Coronary artery (tissue), 2 donors: ENCODE data around the gene RAP1GDS1.

ENCODE experiments used
- DNase-seq: peaks from one replicate; pipeline ENCODE4 v3.0.0-alpha.2; 2017; ENCODE audit warnings: low spot score
- H3K27ac ChIP-seq, 2 donors: fragments of 200-600 bp; sonication (generic); one replicate each; pipeline ENCODE4 v1.5.1; 2016 to 2019
- H3K4me3 ChIP-seq: fragments of 200-600 bp; sonication (generic); 2 replicates; pipeline ENCODE4 v1.5.1; 2016; ENCODE audit warnings: mild to moderate bottlenecking, moderate library complexity
- TF ChIP-seq, protein P1 (sequence below): fragments of 200-600 bp; sonication (generic); IDR thresholded peaks from one replicate; pipeline ENCODE4 v1.5.1; 2019; ENCODE audit warnings: antibody characterized with exemption

RAP1GDS1 gene

DNA sequence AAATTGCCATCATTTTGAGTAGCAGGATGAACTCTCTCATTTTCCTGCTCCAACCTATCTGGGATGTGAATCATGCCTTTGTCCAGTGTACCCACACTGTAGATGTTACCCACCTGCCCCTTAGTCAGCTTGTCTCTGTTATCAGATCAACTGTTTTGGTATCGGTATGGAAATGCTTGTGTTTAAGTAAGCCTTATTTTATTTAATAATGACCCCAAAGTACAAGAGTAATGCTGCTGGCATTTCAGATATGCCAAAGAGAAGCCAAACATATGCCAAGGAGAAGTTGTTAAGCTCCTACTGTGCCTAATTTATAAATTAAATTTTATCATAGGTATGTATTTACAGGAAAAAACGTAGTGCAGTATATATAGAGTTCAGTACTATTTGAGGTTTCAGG lies 18.6 kb upstream of the RAP1GDS1 start:
- TF ChIP-seq, protein P1, sequence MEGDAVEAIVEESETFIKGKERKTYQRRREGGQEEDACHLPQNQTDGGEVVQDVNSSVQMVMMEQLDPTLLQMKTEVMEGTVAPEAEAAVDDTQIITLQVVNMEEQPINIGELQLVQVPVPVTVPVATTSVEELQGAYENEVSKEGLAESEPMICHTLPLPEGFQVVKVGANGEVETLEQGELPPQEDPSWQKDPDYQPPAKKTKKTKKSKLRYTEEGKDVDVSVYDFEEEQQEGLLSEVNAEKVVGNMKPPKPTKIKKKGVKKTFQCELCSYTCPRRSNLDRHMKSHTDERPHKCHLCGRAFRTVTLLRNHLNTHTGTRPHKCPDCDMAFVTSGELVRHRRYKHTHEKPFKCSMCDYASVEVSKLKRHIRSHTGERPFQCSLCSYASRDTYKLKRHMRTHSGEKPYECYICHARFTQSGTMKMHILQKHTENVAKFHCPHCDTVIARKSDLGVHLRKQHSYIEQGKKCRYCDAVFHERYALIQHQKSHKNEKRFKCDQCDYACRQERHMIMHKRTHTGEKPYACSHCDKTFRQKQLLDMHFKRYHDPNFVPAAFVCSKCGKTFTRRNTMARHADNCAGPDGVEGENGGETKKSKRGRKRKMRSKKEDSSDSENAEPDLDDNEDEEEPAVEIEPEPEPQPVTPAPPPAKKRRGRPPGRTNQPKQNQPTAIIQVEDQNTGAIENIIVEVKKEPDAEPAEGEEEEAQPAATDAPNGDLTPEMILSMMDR: no peak
- no peak for DNase-seq
- no peak overlapping the region for H3K27ac ChIP-seq
- H3K4me3 ChIP-seq: no peak overlapping the region

DNA sequence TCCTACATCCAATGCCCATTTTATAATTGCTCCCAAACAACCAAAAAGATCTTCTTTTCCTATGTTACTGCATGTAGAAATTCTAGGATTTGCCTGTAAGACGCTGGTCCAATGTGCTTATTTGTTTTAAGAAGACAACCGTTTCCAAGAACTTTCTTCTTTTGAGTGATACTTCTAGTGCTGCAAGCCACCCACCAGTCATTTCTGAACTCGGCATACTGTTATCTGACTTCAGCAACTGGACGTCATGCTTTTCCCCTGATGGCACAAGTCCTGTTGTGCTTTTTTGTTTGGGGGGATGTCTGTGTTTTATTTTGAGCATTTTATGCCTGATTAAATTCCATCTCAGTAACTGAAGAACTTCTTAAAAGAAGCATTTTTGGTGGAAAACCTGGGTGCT lies 16.0 kb upstream of the RAP1GDS1 start:
- DNase-seq: no peak
- TF ChIP-seq, protein P1: no peak
- Histone ChIP-seq H3K27ac (no peak overlapping the region), H3K4me3 (no peak overlapping the region)

DNA sequence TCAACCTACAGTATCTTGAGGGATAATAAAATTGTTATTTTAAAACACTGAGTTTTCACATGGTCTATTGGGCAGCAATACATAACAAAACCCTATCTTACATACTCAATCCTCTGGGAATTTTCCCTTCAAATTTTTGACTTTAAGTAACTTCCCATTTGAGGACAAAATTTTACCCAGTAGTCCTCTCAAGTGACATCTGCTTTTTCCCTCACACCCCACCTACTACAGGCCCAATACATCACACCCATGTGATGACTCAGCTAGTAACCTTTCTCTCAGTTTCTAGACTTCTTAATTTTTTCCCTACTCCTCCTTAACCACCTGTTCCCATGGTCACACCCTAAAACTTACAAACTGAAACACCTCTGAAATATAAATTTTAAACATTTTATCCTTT lies 12.2 kb upstream of the RAP1GDS1 start:
- Histone ChIP-seq H3K4me3 (no peak overlapping the region), H3K27ac (no peak overlapping the region)
- DNase-seq: no peak
- TF ChIP-seq, protein P1: no peak

DNA sequence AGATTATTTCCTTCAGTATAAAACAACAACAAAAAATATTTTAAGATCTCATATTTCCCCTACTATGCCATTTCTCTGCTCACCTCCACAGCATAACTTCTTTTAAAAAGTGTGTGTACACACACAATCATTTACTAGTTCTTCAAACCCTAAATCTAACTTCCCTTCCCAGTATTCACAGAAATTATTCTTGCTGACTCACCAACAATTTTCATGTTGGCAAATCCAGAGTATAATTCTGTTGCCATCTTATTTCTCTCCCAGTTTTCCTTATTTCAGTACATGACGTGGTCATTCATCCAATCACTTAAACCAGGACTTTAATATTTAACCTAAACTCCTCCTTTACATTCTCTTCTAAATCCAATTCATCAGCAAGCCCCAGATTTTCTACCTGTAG lies 11.4 kb upstream of the RAP1GDS1 start:
- H3K27ac ChIP-seq: no peak overlapping the region
- TF ChIP-seq, protein P1: no peak
- H3K4me3 ChIP-seq: no peak overlapping the region
- DNase-seq: no peak

DNA sequence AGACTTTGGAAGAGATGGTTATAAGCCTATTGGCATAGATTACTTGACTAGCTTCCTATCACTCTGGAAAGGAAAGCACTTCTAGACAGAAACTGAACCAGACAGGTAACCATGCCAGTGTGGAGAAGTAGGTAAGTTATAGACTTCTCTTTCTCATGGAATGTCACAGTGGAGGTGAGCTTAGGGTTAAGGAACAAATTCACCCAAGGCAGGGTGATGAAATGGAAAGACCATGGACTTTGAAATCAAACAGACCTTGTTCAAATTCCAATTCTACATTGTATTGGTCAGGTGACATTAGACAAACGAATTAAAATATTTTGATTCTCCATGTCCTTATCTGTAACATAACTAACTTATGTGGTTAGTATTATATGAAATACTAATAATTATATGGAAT lies 7.7 kb upstream of the RAP1GDS1 start:
- H3K27ac ChIP-seq: no peak overlapping the region
- TF ChIP-seq, protein P1: no peak
- no peak for DNase-seq
- H3K4me3 ChIP-seq: no peak overlapping the region

DNA sequence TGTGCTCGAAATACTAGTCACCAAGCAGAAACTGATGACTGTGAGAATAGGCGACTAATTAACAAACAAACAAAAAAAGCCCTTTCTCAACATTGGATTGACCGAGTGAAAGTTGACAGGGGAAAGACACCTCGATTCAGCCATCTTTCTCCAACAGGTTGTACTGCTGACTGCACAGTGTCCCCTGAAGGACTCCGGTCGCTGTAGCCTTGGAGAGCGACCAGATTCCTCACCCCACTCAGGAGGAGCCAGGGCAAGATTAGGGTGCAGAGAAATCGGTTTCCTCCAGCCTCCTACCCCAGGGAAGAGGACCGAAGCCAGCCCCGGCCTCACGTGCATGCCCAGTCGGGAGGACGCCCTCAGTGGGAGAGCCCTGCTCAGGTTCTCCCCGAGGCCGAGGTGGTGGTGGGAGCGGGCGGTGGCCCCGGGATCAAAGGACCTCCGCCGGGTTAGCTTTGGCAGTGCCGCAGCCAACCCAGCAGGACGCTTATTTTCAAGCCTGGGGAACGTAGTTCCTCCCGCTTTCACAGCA lies 1.1 kb upstream of the RAP1GDS1 start:
- TF ChIP-seq, protein P1: no peak
- peak; percentile 80 for DNase-seq
- Histone ChIP-seq H3K4me3 (peak overlapping the region; percentile 81), H3K27ac (peak overlapping the region; percentile 90 to 93)

DNA sequence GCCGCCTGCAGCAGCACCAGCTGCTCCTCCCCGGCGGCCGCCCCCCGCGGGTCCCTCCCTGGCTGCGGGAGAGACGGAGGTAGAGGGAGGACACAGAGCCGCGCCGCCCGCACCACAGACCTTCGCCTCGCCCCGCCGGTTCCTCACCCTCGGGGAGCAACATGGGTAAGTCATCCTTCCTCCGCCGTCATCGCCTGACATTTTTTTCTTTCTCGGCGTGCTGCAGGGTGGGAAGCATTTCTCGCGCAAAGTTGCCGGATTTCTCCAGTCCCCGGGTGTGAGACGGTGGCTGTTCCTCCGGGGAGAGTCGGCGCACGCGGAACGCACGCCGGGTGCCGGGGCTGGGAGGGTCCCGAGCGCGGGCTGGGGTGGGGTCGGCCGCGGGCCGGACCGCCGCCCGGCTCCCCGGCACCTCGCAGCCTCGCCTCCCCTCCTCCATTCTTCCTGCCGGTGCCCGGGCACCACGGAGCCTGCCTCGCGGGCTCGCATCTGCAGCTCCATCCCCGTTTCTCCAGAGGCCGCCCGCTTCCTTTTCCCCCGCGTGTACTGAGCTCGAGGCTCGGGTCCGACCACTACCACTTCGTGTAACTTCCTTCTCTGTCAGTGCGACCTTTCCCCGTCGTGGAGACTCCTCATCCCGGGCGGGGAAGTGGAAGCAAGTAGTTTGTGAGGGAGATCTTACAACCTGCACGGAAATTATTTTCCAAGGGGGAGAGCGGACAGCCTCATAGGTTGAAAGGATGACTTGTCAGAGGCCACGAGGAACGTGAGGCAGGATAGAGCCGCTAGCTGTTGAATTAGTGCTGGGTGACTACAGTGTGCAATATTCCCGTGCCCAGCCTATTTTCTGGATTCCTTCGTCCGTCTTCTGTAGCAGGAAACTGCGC lies 464 bp downstream of the RAP1GDS1 start:
- TF ChIP-seq, protein P1: no peak
- peak; percentile 79 for DNase-seq
- H3K27ac ChIP-seq: peak overlapping the region; percentile 85 to 90

More for the DNA sequence above, 464 bp downstream of the RAP1GDS1 start:
- H3K4me3 ChIP-seq: peak overlapping the region; percentile 81
